Cardiac muscle cell (in vitro differentiated cells and primary cell): ENCODE measurements around the gene UBTFL1. TPM values are rescaled to one million over a fixed set of nuclear protein-coding genes. Genes with fewer than 3 reads are reported as not detected.

Experiments
- DNase-seq, 2 donors: peaks; one replicate each; pipeline versions ENCODE4 v3.0.0 to v3.0.0-alpha.2; 2010 to 2017; ENCODE audit warnings: low read depth in 1 of 2, low spot score in 1 of 2
- H3K27ac ChIP-seq: fragments of 200-600 bp; sonication (generic); 2 replicates; pipeline ENCODE4 v1.5.1; 2016
- H3K27me3 ChIP-seq: fragments of 200-600 bp; sonication (generic); 2 replicates; pipeline ENCODE4 v1.6.0; 2016; ENCODE audit warnings: control low read depth
- H3K36me3 ChIP-seq: fragments of 200-600 bp; sonication (generic); 2 replicates; pipeline ENCODE4 v1.5.1; 2016; ENCODE audit warnings: control low read depth
- H3K4me1 ChIP-seq: fragments of 200-600 bp; sonication (generic); 2 replicates; pipeline ENCODE4 v1.8.1; 2017; ENCODE audit warnings: low read depth, mild to moderate bottlenecking, mixed run types
- H3K4me3 ChIP-seq: fragments of 200-600 bp; sonication (generic); 2 replicates; pipeline ENCODE4 v1.5.1; 2016; ENCODE audit warnings: mild to moderate bottlenecking
- H3K9me3 ChIP-seq: fragments of 200-600 bp; sonication (generic); 2 replicates; pipeline ENCODE4 v1.5.1; 2017; ENCODE audit warnings: low read depth, mild to moderate bottlenecking, control low read depth
- polyA plus RNA-seq: library from polyadenylated mRNA; unstranded; fragments of >200 nt; fragmentation: Nextera tagmentation; extraction: Ambion mirVana; gene quantifications from 2 replicates; pipeline ENCODE4 v1.2.1, GENCODE V29; 2016
- total RNA-seq: library from RNA; depleted of rRNA; stranded (reverse); fragments of >200 nt; gene quantifications from 2 replicates; pipeline ENCODE4 v1.2.3, GENCODE V29; 2016
- TF ChIP-seq, protein P1 (sequence below): IDR thresholded peaks from 2 replicates; pipeline ENCODE4 v1.5.1; 2012; ENCODE audit warnings: low read depth, mild to moderate bottlenecking, low read length

UBTFL1 gene
- total and polyA plus RNA-seq, 2 experiments from 2014 or later = not detected

DNA sequence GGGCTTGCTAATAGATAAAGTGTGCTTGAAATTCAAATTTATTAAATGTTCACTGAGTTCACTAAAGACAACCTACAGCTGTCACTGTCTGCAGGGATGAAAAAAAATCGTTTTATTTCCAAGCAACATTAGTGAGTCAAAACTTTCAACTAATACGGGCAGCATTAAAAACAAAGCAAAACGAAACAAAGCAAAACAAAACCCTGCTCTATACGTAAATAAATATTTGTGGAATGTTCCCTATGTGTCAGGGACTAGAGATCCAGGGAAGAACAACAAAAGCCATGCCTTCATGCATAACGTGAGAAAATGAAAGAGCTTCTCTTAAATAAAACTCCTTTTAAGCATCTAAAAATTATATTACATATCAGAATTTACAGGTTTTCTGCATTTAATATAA is 49.3 kb downstream of the UBTFL1 start:
- H3K36me3 ChIP-seq = no peaks in the 10 kb centered on the region
- H3K27me3 ChIP-seq = no peaks in the 10 kb centered on the region
- no peaks in the 10 kb centered on the region for H3K9me3 ChIP-seq
- H3K4me1 ChIP-seq = peaks cover 10% of the 10 kb centered on the region
- TF ChIP-seq, protein P1, sequence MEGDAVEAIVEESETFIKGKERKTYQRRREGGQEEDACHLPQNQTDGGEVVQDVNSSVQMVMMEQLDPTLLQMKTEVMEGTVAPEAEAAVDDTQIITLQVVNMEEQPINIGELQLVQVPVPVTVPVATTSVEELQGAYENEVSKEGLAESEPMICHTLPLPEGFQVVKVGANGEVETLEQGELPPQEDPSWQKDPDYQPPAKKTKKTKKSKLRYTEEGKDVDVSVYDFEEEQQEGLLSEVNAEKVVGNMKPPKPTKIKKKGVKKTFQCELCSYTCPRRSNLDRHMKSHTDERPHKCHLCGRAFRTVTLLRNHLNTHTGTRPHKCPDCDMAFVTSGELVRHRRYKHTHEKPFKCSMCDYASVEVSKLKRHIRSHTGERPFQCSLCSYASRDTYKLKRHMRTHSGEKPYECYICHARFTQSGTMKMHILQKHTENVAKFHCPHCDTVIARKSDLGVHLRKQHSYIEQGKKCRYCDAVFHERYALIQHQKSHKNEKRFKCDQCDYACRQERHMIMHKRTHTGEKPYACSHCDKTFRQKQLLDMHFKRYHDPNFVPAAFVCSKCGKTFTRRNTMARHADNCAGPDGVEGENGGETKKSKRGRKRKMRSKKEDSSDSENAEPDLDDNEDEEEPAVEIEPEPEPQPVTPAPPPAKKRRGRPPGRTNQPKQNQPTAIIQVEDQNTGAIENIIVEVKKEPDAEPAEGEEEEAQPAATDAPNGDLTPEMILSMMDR = no peak
- peak overlapping the region; percentile 80 for H3K4me3 ChIP-seq
- no peak overlapping the region for H3K27ac ChIP-seq
- DNase-seq = peak in 1 of 2 donors; percentile 36

Other genes with a start within 250 kb of the UBTFL1 start
- not detected in 2 replicates for gene TRIM64B, start 207.5 kb upstream of the UBTFL1 start, total RNA-seq
- not detected in 2 replicates for gene TRIM64B, start 207.5 kb upstream of the UBTFL1 start, polyA plus RNA-seq
- not detected in 2 replicates for gene TRIM49D1, start 163.7 kb upstream of the UBTFL1 start, total RNA-seq
- gene TRIM49D1, start 163.7 kb upstream of the UBTFL1 start, polyA plus RNA-seq = not detected in 2 replicates
- not detected in 2 replicates for gene TRIM49D2, start 161.9 kb upstream of the UBTFL1 start, total RNA-seq
- not detected in 2 replicates for gene TRIM49D2, start 161.9 kb upstream of the UBTFL1 start, polyA plus RNA-seq
- not detected in 2 replicates for gene TRIM64, start 119.9 kb upstream of the UBTFL1 start, total RNA-seq
- gene TRIM64, start 119.9 kb upstream of the UBTFL1 start, polyA plus RNA-seq = not detected in 2 replicates
- not detected in 2 replicates for gene TRIM49C, start 54.8 kb upstream of the UBTFL1 start, total RNA-seq
- gene TRIM49C, start 54.8 kb upstream of the UBTFL1 start, polyA plus RNA-seq = not detected in 2 replicates
- 5.3 and 13.0 TPM in 2 replicates for gene NAALAD2, start 48.7 kb downstream of the UBTFL1 start, total RNA-seq
- gene NAALAD2, start 48.7 kb downstream of the UBTFL1 start, polyA plus RNA-seq = 8.3 and 14.6 TPM in 2 replicates
- gene CHORDC1, start 137.1 kb downstream of the UBTFL1 start, total RNA-seq = 31.8 and 51.2 TPM in 2 replicates
- gene CHORDC1, start 137.1 kb downstream of the UBTFL1 start, polyA plus RNA-seq = 36.0 and 40.0 TPM in 2 replicates